ENCODE measurements around the gene CCDC137.

CCDC137 gene

DNA sequence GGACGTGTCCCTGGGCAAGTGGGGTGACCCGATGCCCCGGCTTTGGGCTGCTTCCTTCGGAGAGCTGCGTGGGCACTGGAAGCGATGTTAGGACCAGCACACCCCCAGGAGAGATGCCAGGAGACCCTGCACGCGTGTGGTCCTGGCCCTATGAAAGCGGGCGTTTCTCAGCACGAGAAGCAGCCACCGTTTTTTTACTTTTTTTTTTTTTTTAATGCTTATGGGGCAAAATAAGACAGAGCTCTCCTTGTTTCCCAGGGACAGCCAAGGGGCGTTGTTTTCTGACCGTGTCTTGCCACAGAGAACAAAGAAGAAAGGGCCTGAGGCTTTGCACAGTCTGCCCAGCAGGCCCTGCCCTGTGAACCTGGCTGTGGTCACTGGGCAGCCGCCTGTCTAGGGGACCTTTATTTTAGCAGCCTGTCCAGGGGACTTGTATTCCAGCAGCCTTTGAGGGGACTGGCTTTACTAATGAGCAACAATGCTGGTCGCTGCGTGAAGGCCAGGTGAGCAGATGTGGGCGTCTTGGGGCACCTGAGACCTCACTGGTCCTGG lies 46.5 kb downstream of the CCDC137 start:
- peak overlapping the region; percentile 72 for H3K4me3 ChIP-seq (ENCODE audit: low read depth, low read length)
- TF ChIP-seq, protein P1, sequence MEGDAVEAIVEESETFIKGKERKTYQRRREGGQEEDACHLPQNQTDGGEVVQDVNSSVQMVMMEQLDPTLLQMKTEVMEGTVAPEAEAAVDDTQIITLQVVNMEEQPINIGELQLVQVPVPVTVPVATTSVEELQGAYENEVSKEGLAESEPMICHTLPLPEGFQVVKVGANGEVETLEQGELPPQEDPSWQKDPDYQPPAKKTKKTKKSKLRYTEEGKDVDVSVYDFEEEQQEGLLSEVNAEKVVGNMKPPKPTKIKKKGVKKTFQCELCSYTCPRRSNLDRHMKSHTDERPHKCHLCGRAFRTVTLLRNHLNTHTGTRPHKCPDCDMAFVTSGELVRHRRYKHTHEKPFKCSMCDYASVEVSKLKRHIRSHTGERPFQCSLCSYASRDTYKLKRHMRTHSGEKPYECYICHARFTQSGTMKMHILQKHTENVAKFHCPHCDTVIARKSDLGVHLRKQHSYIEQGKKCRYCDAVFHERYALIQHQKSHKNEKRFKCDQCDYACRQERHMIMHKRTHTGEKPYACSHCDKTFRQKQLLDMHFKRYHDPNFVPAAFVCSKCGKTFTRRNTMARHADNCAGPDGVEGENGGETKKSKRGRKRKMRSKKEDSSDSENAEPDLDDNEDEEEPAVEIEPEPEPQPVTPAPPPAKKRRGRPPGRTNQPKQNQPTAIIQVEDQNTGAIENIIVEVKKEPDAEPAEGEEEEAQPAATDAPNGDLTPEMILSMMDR (IDR thresholded peaks at IDR 0.05; ENCODE audit: borderline replicate concordance, insufficient read depth, low read depth, low read length), result no peak

DNA sequence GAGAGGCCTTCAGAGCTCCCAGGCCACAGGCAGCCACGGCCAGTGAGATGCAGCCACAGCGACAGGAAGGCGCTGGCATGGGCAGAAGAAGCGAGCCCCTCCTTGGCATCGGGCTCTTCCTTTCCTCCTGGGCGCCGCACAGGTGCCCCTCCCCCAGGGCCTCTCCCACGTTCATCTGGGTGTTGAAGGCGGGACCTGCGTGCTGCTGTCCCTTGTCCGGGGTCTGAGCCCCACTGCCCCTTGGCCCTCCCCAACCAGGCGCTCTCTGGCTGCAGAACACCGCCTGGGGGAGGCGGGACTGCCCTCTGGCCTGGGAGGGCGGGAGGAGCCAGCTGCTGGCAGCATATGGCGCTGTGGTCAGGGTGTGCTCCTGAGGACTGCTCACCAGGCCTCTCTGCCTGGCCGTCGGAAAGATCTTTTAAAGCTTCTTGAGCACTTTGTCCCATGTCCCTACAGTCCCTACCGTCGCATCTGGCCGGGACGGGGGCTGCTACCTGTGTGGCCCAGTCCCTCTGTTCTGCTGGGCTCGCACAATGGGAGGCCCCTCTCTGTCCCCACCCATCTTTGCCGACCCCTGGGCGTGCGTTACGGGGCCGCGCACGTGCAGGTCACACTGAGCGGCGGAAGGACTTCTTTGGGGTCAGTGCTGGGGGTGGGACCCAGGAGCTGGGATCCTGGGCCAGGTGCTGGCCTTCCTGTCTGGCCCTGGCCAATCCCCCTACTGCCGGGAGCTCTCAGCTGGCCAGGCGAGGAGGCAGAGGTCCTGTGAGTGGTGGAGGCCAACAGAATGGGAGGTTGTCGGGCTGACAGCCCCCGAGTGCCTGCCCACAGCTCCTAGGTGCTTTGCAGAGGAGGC lies 47.2 kb downstream of the CCDC137 start:
- no peak overlapping the region for H3K4me3 ChIP-seq (ENCODE audit: low read depth, low read length)
- TF ChIP-seq, protein P1 (IDR thresholded peaks at IDR 0.05; ENCODE audit: borderline replicate concordance, insufficient read depth, low read depth, low read length), result no peak

- no peak overlapping the region for H3K4me3 ChIP-seq (ENCODE audit: low read depth, low read length)
- TF ChIP-seq, protein P1 (IDR thresholded peaks at IDR 0.05; ENCODE audit: borderline replicate concordance, insufficient read depth, low read depth, low read length), result no peak
These were observed 48.0 kb downstream of the CCDC137 start for GRCh38 chr17:81714412-81715106.

DNA sequence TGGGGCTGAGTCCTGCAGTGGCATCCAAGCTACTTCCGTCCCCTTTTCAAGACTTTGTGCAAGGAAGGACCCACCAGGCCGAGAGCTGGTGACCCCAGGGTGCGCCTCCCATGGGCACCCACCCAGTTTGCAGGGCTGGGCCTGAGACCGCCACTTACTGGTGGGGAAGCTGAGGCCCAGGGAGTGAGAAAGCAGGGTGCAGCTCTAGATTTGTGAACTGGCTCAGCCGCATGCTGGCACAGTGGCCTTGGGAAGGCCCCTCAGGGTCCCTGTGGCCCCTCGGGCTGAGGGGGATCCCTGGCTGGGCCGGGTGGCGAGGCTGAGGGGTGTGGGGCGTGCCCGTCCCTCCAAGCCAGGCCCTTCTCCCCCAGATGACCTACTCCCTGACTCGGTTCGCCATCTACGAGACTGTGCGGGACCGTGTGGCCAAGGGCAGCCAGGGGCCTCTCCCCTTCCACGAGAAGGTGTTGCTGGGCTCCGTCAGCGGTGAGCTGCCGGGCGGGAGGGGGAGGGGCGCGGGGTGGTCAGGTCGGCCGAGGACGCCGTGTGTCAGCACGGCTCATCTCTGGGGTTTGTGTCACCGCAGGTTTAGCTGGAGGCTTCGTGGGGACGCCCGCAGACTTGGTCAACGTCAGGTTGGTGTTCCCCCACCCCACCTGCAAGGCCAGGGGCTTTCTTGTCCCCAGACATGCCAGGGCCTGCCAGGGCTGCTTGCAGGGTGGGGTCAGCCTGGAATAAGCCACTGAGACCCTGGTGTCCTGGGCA lies 48.8 kb downstream of the CCDC137 start:
- TF ChIP-seq, protein P1 (IDR thresholded peaks at IDR 0.05; ENCODE audit: borderline replicate concordance, insufficient read depth, low read depth, low read length), result no peak
- H3K4me3 ChIP-seq (ENCODE audit: low read depth, low read length), result no peak overlapping the region

- TF ChIP-seq, protein P1 (IDR thresholded peaks at IDR 0.05; ENCODE audit: borderline replicate concordance, insufficient read depth, low read depth, low read length), result no peak
- no peak overlapping the region for H3K4me3 ChIP-seq (ENCODE audit: low read depth, low read length)
These were observed 49.5 kb downstream of the CCDC137 start for GRCh38 chr17:81715872-81716673.

GRCh38 chr17:81716674-81716996 lies 50.1 kb downstream of the CCDC137 start:
- TF ChIP-seq, protein P1 (IDR thresholded peaks at IDR 0.05; ENCODE audit: borderline replicate concordance, insufficient read depth, low read depth, low read length), result no peak
- H3K4me3 ChIP-seq (ENCODE audit: low read depth, low read length), result no peak overlapping the region

Measured in GM12875 (cell line).